GM12878 (cell line): ENCODE results near the gene RBMXL2. TPM values are rescaled to one million over a fixed set of nuclear protein-coding genes. Genes with fewer than 3 reads are reported as not detected.

Source experiments
- ATAC-seq: fragments of 200-7000 bp; cut with Tn5 transposase; 3 replicates; pipeline ENCODE4 v1.9.1; 2020; ENCODE audit warnings: mild to moderate bottlenecking, moderate library complexity
- BruUV-seq: library from RNA; stranded (reverse); fragments of 400-500 nt; replicated peaks from 2 replicates; lab custom pipeline; 2021; lab: Mats Ljungman, UMichigan
- CTCF ChIA-PET: fragments of 300-600 bp; sonication (Branson Sonifier 250); formaldehyde crosslinking; extraction: SDS; loops from one replicate; lab custom pipeline; 2021; ENCODE audit warnings: inconsistent platforms; lab: Yijun Ruan, JAX
- POLR2A ChIA-PET: fragments of 350-600 bp; formaldehyde crosslinking; extraction: SDS; loops from one replicate; lab custom pipeline; 2021; ENCODE audit warnings: inconsistent platforms; lab: Charles Lee
- RAD21 ChIA-PET: fragments of 300-600 bp; sonication (Branson Sonifier 250); formaldehyde crosslinking; loops from one replicate; lab custom pipeline; 2023; ENCODE audit warnings: antibody characterized with exemption; ENCODE audit not compliant: unreplicated experiment; lab: Charles Lee
- SMC1A ChIA-PET: fragments of 300-600 bp; sonication (Branson Sonifier 250); formaldehyde crosslinking; loops from one replicate; lab custom pipeline; 2023; ENCODE audit not compliant: unreplicated experiment, uncharacterized antibody; lab: Charles Lee
- DNase-seq: peaks from one replicate; pipeline ENCODE4 v3.0.0-alpha.2; 2011; ENCODE audit warnings: low read depth, low spot score
- FAIRE-seq: peaks from 3 replicates; lab custom pipeline; 2011; peaks lifted over from hg19 to GRCh38; lab: Jason Lieb, UNC
- H2AFZ ChIP-seq: 2 replicates; pipeline ENCODE4 v1.6.0; 2011; ENCODE audit warnings: low read depth, low read length, control low read depth; ENCODE audit not compliant: control insufficient read depth
- H3K27ac ChIP-seq: 2 replicates; pipeline ENCODE4 v1.5.1; 2011; ENCODE audit warnings: control low read depth; ENCODE audit not compliant: control insufficient read depth, insufficient read depth
- H3K27me3 ChIP-seq, 2 experiments: replicated peaks in 1 of 2; 2 replicates each; pipeline versions ENCODE4 v1.6.0 to v1.6.1; 2011; ENCODE audit warnings: low read length in 1 of 2; ENCODE audit not compliant: control insufficient read depth in 2 of 2, insufficient read depth in 2 of 2
- H3K36me3 ChIP-seq, 2 experiments: 2 replicates each; pipeline ENCODE4 v1.5.1; 2011; ENCODE audit warnings: low read length in 1 of 2; ENCODE audit not compliant: control insufficient read depth in 2 of 2, insufficient read depth in 2 of 2
- H3K4me1 ChIP-seq: 2 replicates; pipeline ENCODE4 v1.6.1; 2011; ENCODE audit warnings: mild to moderate bottlenecking, low read length, moderate library complexity, mixed read lengths; ENCODE audit not compliant: control insufficient read depth, insufficient read depth
- H3K4me2 ChIP-seq: 2 replicates; pipeline ENCODE4 v1.6.0; 2011; ENCODE audit warnings: control low read depth; ENCODE audit not compliant: control insufficient read depth, insufficient read depth
- H3K4me3 ChIP-seq: fragments of 200-600 bp; sonication (generic); 2 replicates; pipeline ENCODE4 v1.5.1; 2016
- H3K79me2 ChIP-seq: 2 replicates; pipeline ENCODE4 v1.6.0; 2011; ENCODE audit warnings: low read length; ENCODE audit not compliant: control insufficient read depth, insufficient read depth
- H3K9ac ChIP-seq: 2 replicates; pipeline ENCODE4 v1.8.0; 2011; ENCODE audit warnings: low read length, control low read depth, mixed read lengths; ENCODE audit not compliant: control insufficient read depth, insufficient read depth
- H3K9me3 ChIP-seq: replicated peaks from 3 replicates; pipeline ENCODE4 v1.5.1; 2011; ENCODE audit warnings: mild to moderate bottlenecking, low read length; ENCODE audit not compliant: control insufficient read depth, insufficient read depth
- H4K20me1 ChIP-seq: 2 replicates; pipeline ENCODE4 v1.6.0; 2011; ENCODE audit not compliant: control insufficient read depth, insufficient read depth
- CBFB ChIP-seq: IDR thresholded peaks from 2 replicates; pipeline ENCODE4 v1.6.1; 2016; ENCODE audit warnings: antibody characterized with exemption, low read depth
- CREB1 ChIP-seq: IDR thresholded peaks from 2 replicates; pipeline ENCODE4 v1.6.1; 2012; ENCODE audit warnings: low read depth, mild to moderate bottlenecking, inconsistent platforms
- GATAD2B ChIP-seq: fragments of 450-650 bp; conservative IDR thresholded peaks from 2 replicates; pipeline ENCODE4 v1.6.1; 2017; ENCODE audit warnings: low read depth, mild to moderate bottlenecking, moderate library complexity
- NFXL1 ChIP-seq: fragments of 450-650 bp; IDR thresholded peaks from 2 replicates; pipeline ENCODE4 v1.6.1; 2017; ENCODE audit warnings: antibody characterized with exemption, mild to moderate bottlenecking, borderline replicate concordance
- RFX5 ChIP-seq: IDR thresholded peaks from 2 replicates; pipeline ENCODE4 v1.6.1; 2011; ENCODE audit warnings: low read depth, low read length, improper control_type of control experiment
- RUNX3 ChIP-seq: IDR thresholded peaks from 2 replicates; pipeline ENCODE4 v1.6.1; 2012; ENCODE audit warnings: low read length, inconsistent platforms
- SMAD1 ChIP-seq: fragments of 450-650 bp; IDR thresholded peaks from 2 replicates; pipeline ENCODE4 v1.6.1; 2018; ENCODE audit warnings: mild to moderate bottlenecking, low read depth; ENCODE audit not compliant: partially characterized antibody
- TAF1 ChIP-seq: IDR thresholded peaks from 2 replicates; pipeline ENCODE4 v1.6.1; 2011; ENCODE audit warnings: mild to moderate bottlenecking, low read depth, low read length, borderline replicate concordance
- YY1 ChIP-seq: IDR thresholded peaks from 2 replicates; pipeline ENCODE4 v1.6.1; 2011; ENCODE audit warnings: low read depth, mild to moderate bottlenecking, low read length
- ZNF622 ChIP-seq: fragments of 450-650 bp; IDR thresholded peaks from 2 replicates; pipeline ENCODE4 v1.6.1; 2017; ENCODE audit warnings: mild to moderate bottlenecking, inconsistent platforms
- ZZZ3 ChIP-seq: IDR thresholded peaks from 2 replicates; pipeline ENCODE4 v1.6.1; 2011; ENCODE audit warnings: low read depth; ENCODE audit not compliant: control insufficient read depth, insufficient read length
- WGBS: methylation state at CpG from one replicate; pipeline ENCODE4 v1.1.6; 2016; ENCODE audit warnings: low lambda C conversion rate; ENCODE audit not compliant: insufficient replicate concordance, insufficient coverage; ENCODE audit errors: missing lambda C conversion rate; 5-methylcytosine and 5-hydroxymethylcytosine counted together
- in situ Hi-C: fragments of 300-500 bp; cut with MboI; formaldehyde crosslinking; loops from 9 replicates; pipeline ENCODE4 v1.14.3; 2018; ENCODE audit warnings: mixed read lengths
- intact Hi-C: fragments of 100-400 bp; cut with micrococcal nuclease; formaldehyde crosslinking; loops from one replicate; pipeline ENCODE4 v1.14.2; 2022; ENCODE audit not compliant: unreplicated experiment
- polyA plus RNA-seq, 11 experiments: library from polyadenylated mRNA; depleted of rRNA in 4 of 11; unstranded in 6 of 11; stranded (reverse) in 5 of 11; fragments of >200 nt; fragmentation: Nextera tagmentation in 4 of 11; fragmentation: Illumina TruSeq in 1 of 11; extraction: Ambion mirVana in 4 of 11; extraction: Trizol in 1 of 11; gene quantifications; 1 replicate in 1 of 11; 2 replicates in 10 of 11; pipeline versions ENCODE4 v1.2.1 to v1.2.3, GENCODE V29; 2011 to 2016; ENCODE audit warnings: inconsistent platforms in 2 of 11, missing spikeins in 2 of 11, low read depth in 1 of 11
- total RNA-seq, 4 experiments: library from RNA; depleted of rRNA in 3 of 4; stranded (reverse); fragments of >200 nt in 3 of 4; fragmentation: Illumina TruSeq in 1 of 4; extraction: Trizol in 1 of 4; gene quantifications; 2 replicates each; pipeline versions ENCODE4 v1.2.1 to v1.2.3, GENCODE V29; 2013 to 2021
- TF ChIP-seq, protein P1 (sequence below): fragments of 450-650 bp; IDR thresholded peaks from 2 replicates; pipeline ENCODE4 v1.6.1; 2016; ENCODE audit warnings: mild to moderate bottlenecking
- TF ChIP-seq, protein P2 (sequence below): IDR thresholded peaks from 2 replicates; pipeline ENCODE4 v1.6.1; 2011; ENCODE audit warnings: borderline replicate concordance, low read depth, mild to moderate bottlenecking, moderate library complexity, low read length; ENCODE audit not compliant: insufficient read depth, poor library complexity, severe bottlenecking

The RBMXL2 gene
- total and polyA plus RNA-seq, 10 of the 15 experiments (the other 5 are each of a cell fraction or from before 2014, with no cell fraction given) = not detected

DNA sequence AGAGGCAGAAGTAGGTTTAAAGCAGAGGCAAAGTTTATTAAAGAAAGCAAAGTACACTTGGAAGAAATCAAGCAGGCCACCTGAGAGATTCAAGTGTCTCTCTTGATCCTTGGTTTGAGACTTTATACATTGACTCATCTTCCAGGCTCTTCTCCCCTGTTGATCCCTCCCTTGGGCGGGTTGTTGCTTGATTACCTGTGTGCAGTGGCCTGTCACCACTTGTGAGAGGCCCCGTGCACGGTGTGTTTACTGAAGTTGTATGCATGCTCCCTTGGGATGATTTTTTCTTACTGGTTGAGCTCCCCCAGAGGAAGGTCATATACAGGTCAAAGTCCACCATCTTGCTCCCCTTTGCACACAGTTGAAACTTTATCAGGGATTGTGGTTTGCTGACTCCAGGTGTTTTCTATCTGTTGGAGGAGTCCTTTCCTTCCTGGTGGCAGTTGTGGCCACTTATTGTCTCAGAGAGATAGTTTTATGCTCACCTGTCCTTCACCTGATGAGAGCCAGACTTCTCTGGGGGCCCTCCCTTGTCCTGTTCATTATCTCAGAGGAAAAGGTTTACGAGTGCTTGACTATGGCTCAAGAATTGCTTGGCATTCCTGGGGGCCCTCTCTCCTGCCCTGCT lies 16.3 kb upstream of the RBMXL2 start:
- no peak overlapping the region for H2AFZ ChIP-seq
- H3K4me2 ChIP-seq = no peak overlapping the region
- in situ Hi-C loops (no loop called here), intact Hi-C loops (no loop called here)
- FAIRE-seq = no peak
- no peaks in the 10 kb centered on the region for H3K9me3 ChIP-seq
- no peaks in the 10 kb centered on the region for H3K36me3 ChIP-seq
- no peaks in the 10 kb centered on the region for H3K4me1 ChIP-seq
- BruUV-seq = no TSS peak
- no peak overlapping the region for H3K27ac ChIP-seq
- H3K4me3 ChIP-seq = no peak overlapping the region
- H3K9ac ChIP-seq = no peak overlapping the region
- H3K27me3 ChIP-seq = no peaks in the 10 kb centered on the region
- 7% methylated on average over 4 of the region's 4 CpGs for WGBS
- ChIA-PET POLR2A (no interaction called here), CTCF (interaction anchor here (0.9 kb wide), 1 partner anchor 206 kb away, joined by 3 read pairs; no protein-coding TSS in a partner anchor), SMC1A (no interaction called here), RAD21 (no interaction called here)
- no peaks in the 10 kb centered on the region for H4K20me1 ChIP-seq
- no peaks in the 10 kb centered on the region for H3K79me2 ChIP-seq
- no peak for DNase-seq
- no peak for ATAC-seq
- TF ChIP-seq RUNX3 (no peak), SMAD1 (no peak), ZZZ3 (no peak), ZNF622 (no peak), YY1 (no peak), GATAD2B (no peak), CREB1 (no peak), RFX5 (no peak), CBFB (no peak), NFXL1 (no peak), TAF1 (no peak)
- TF ChIP-seq, protein P1, sequence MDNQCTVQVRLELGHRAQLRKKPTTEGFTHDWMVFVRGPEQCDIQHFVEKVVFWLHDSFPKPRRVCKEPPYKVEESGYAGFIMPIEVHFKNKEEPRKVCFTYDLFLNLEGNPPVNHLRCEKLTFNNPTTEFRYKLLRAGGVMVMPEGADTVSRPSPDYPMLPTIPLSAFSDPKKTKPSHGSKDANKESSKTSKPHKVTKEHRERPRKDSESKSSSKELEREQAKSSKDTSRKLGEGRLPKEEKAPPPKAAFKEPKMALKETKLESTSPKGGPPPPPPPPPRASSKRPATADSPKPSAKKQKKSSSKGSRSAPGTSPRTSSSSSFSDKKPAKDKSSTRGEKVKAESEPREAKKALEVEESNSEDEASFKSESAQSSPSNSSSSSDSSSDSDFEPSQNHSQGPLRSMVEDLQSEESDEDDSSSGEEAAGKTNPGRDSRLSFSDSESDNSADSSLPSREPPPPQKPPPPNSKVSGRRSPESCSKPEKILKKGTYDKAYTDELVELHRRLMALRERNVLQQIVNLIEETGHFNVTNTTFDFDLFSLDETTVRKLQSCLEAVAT = no peak
- TF ChIP-seq, protein P2, sequence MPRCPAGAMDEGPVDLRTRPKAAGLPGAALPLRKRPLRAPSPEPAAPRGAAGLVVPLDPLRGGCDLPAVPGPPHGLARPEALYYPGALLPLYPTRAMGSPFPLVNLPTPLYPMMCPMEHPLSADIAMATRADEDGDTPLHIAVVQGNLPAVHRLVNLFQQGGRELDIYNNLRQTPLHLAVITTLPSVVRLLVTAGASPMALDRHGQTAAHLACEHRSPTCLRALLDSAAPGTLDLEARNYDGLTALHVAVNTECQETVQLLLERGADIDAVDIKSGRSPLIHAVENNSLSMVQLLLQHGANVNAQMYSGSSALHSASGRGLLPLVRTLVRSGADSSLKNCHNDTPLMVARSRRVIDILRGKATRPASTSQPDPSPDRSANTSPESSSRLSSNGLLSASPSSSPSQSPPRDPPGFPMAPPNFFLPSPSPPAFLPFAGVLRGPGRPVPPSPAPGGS = no peak
